SH-SY5Y (cell line): ENCODE measurements around the gene NCLN.

Experiments used
- GATA2 ChIP-seq: IDR thresholded peaks from 2 replicates; pipeline ENCODE4 v1.6.1; 2011; ENCODE audit warnings: mild to moderate bottlenecking, low read depth, low read length
- GATA3 ChIP-seq: IDR thresholded peaks from 2 replicates; pipeline ENCODE4 v1.6.1; 2011; ENCODE audit warnings: low read depth, mild to moderate bottlenecking, low read length, moderate library complexity

DNA sequence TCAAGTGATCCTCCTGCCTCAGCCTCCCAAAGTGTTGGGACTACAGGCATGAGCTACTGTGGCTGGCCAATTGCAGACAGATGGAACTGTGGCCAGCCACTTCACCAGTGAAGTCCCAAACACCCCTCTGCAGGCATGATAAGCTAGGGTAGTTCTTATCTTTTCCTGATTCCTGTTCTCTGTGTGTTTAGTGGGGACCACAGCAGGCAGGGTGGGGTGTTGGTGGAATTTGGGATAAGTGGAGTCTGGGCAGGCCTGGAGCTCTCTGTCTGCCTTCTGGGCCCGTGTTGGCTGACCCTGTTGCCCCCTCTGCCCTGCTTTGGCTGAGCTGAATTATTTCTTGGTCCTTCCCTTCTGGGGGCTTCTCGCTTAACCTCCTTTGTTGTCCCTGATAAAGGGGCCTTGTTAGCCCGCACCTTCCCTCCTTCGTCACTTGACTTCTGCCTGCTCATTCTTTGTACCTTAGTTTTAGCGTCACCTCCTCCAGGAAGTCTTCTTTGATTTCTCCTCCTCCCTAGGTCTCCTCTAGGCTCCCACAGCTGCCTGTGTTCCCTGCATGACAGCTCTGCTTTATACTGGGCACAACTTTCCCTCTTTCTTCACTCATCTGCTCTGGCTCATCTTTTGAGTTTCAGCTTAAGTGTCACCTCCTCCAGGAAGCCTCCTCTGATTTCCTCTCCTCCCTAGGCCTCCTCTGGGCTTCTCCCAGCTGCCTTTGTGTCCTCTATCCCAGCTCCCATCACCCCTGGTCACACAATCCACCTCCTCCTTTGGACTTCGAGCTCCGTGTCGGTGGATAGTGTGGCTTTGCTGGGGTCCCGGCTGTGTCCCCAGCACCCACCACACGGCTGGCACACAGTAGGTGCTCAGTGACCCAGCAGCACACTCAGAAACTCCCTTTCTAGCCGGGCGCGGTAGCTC lies 1.7 kb upstream of the NCLN start:
- TF ChIP-seq GATA2 (no peak), GATA3 (no peak)
